ENCODE measurements around the gene PIK3R4.

The PIK3R4 gene

DNA sequence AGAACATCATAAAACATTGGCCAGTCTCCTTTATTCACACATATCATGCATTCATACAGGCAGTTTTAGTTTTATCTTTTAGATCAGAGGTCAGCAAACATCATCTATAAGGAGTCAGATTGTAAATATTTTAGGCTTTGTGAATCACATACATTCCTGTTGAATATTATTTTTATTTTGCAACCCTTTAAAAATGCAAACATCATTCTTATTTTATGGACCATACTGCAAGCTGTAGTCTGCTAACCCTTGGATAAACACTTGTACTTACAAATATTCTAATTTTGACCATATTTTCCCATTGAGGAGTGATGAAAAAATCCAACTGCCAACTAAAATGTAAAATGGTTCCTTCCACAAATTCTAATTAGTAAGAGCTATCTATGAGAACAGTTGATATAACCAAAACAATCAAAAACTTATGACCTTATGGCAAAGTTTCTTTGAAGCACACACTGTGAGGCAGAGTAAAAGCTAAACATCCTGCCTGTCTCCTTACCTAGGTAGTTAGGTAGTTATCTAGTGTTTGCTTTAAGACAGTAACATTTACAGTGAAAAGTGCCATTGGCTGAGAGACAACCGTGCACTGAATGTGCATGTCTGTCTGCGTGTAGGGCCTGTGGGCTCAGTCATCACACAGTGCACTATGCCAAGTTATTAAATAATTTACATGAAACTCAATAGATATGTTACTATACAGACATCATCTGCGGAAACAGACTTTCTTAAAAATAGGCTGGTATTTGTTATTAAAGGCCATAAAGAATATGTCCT, 57.7 kb downstream of the PIK3R4 start:
- DNase-seq (ENCODE audit: low read depth in 2 of 2, low spot score in 1 of 2) = no peak

DNA sequence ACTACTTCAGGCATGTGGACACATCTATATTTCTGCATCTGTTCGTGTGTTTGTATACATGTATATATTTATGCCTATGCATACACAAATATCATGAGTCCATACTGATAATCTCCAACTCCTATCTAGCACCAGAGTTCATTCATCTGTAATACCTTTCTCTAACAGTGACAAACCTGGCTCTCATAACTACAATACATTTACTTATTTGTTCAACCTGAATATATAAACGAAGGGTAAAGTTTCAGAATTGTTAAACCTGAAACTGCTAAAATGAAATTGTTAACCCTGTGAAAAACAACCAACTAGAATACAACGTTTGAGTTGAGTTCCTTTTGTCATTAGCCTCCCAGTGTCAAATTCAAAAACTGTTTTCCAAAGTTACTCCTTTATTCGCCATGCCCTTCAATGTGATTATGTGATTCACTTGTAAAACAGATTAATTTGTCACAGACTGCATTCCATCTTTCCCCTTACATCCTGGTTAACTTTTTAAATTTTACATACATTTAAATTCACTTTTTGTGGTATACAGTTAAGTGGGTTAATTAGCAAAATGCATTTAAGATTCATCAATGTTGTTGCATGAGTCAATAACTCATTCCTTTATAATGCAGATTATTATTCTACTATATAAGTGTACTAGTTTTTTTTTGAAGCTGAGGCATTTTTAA, 58.5 kb downstream of the PIK3R4 start:
- no peak for DNase-seq (ENCODE audit: low read depth in 2 of 2, low spot score in 1 of 2)

DNA sequence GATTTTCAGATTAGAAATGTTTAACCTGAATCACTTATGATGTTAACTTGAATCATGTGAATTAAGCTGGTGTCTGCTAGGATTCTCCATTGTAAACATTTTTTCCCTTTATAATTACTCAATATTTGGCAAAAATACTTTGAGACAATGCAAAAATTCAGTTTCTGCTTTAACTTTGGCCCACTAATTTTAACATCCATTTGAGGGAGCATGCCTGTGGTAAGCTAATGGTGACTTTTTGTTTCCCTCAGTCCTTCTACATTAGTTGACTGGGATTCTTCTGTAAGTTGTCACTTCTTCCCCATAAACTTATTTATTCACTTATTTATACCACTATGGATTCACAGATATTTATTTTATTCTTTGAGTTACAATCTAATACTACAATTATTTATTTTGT, 59.3 kb downstream of the PIK3R4 start:
- DNase-seq (ENCODE audit: low read depth in 2 of 2, low spot score in 1 of 2) = no peak

DNA sequence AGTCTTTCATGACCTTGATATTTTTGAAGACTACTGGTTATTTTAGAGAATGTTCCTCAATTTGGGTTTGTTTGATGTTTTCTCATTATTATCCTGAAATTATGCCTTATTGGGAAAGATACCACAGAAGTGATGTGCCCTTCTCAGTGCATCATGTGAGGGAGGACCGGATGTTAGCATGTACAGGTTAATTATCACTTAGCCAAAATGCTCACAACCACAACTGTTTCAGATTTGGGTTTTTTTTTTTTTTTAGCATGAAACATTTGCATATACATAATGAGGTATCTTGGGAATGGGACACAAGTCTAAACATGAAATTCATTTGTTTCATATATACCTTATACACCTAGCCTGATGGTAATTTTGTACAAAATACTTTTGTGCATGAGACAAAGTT, 59.8 kb downstream of the PIK3R4 start:
- no peak for DNase-seq (ENCODE audit: low read depth in 2 of 2, low spot score in 1 of 2)

DNA sequence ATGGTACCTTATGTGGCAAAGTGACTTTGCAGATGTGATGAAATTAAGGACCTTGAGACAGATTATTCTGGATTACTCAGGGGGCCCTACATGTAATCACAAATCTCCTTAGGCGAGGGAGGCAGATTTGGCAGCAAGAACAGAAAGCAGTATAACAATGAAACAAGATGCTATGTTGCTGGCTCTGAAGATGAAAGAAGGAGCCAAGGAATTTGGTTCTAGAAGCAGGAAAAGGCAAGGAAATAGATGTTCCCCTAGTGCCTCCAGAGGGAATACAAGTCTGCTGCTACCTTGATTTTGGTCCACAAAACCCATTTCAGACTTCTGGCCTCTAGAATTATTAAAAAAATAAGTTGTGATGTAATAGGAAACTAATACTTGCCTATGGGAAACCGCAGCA, 64.5 kb downstream of the PIK3R4 start:
- DNase-seq (ENCODE audit: low read depth in 2 of 2, low spot score in 1 of 2) = no peak

DNA sequence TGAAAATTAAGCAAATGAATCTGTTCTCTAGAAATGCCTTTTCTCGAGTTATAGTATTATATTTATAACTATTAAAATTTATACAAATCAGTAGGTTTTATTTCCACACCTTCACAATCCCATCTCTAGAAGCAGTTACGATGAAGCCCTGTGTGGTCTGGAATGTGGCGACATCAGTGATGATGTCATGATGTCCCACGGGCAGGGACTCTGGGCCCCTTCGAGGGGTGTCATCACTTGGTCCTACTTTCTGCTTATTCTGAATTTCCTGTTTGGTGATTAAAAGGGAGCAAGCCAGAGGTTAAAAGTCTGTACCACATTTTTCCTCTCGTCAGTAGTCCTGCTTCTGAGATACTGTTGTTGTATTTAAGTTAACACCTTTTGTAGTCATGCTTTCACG, 67.4 kb downstream of the PIK3R4 start:
- no peak for DNase-seq (ENCODE audit: low read depth in 2 of 2, low spot score in 1 of 2)

DNA sequence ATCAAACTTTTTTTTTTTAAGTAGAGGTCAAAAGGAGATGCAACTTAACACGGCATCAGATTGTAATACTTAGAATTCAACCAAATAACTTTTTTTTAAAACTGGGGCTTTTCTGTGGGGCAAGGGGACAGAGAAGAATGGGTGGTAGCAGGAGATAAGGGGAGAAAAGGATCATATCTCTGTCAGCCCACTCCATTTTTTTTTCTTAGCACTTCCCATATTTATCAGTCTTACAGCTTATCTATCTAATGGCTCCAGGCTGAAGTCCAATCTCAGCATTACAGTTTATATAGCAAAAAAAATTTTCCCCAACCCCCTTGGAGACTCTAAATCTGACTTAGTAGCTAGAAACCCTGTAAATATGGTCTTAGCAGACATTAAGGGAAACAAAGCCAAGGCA, 69.3 kb downstream of the PIK3R4 start:
- DNase-seq (ENCODE audit: low read depth in 2 of 2, low spot score in 1 of 2) = no peak

DNA sequence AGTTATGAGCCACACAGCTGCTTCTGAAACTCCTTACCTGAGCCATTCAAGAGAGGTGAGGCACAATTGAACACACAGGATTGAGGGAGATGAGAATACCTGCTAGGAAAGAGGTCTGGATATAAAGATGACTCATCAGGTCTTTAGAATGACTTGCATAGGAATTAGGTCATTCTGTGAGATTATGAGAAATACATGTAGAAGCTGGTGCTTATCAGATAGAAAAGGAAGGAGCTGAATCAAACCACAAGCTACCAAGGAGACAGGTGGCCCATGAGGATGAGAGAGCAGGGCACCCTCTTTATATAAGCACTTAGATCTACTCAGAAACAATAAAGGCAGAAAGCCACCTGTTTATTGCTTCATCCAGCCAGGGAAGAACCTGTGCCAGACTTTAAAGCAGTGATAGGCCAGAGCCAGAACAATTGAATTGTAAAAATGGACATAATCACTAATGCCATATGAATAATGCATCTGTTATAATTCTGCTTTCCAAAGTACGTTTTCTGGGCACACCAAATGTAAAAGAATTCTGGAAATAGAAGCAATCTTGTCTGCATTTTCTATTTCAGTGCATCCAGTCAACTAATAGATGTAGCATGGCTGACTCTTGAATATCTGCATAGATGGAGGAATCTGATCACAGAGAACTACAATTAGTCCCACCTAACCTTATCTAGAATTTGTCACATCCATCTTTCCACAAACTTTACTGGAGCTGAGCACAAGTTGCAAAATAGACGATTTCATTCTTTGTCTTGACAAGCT, 74.9 kb downstream of the PIK3R4 start:
- DNase-seq (ENCODE audit: low read depth in 2 of 2, low spot score in 1 of 2) = no peak

DNA sequence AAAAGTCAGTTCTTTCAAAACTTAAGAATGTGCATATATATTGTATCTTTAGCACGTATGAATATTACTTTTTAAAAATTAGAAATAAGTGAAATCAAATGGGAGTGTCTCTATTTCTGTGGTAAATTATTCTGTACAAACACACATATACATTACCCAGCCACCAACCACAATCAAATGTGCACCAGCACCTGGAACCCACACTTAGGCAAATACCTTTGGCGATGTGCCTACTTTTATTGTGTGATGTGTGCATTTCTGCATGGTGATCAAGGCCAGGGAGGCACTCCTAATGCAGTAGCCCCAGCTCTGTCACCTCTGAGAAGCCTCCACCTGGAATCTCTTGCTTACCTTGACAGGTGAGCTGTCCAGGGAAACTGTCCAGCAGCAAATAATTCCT, 76.9 kb downstream of the PIK3R4 start:
- DNase-seq (ENCODE audit: low read depth in 2 of 2, low spot score in 1 of 2) = no peak

DNA sequence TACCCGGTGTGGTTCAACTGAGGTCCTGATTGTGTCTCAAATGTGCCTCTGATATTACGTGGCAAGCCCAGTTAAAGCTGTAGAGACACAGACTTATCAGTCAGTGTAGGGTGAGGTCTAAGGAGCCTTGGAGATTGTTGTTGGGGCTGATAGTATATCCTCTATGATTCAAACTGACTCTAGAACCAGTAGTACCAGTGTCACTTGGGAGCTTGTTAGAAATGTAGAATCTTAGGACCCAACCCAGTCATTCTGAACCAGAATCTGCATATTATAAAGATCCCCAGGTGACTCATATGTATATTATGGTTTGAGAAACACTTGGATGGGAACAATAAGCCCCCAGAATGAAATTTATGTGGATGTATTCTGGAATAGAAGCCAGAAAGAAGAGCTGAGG, 83.5 kb downstream of the PIK3R4 start:
- no peak for DNase-seq (ENCODE audit: low read depth in 2 of 2, low spot score in 1 of 2)

DNA sequence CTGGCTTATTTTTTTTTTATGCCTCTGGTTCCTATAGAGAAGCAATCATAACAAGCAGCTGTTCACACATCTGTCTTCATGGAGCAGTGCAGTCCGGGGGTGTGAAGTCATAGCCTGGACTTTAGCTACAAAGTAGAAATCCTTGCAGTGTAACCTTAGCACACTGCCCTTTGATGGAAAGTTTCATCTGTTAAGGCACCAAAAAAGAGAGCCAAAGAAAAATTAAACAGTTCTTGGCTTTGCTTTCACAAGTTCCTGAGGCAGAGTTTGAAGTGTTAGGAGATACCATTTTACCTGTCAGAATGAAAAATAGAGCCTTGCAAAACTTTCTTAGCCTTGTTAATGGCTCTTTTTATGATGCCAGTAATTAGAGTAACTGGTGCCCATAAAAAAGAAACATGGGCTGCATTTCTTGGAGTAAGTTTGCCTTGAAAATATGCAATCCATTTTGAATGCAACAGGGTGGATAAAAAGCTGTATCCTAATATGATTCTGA, 84.1 kb downstream of the PIK3R4 start:
- no peak for DNase-seq (ENCODE audit: low read depth in 2 of 2, low spot score in 1 of 2)

DNA sequence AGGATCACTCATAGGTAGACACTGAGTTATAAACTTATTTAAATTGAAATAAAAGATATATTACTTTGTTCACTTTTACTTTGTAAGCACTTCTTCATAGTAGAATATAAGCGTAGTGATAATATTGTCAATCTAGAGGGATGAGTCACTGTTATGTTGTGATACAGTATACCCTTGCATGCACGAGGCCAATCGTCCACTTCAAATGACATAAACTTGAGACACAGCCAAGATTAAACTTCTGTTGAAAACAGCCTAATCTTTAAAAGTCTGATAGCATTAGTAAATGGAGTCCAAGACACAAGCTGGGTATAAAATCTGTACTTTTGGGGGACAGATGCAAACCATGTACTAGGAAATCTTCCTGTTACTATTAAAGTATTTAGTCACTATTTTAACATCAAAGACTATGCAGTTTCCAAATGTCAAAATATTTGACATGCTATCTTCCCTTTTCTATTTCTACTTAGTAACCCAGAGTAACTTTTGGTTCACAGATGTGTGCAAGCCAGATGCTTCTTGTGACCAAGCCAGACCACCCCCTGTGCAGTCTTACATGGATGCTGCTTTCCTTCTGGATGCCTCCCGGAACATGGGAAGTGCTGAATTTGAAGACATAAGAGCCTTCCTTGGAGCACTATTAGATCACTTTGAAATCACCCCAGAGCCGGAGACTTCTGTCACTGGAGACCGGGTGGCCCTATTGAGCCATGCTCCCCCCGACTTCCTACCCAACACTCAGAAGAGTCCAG, 85.3 kb downstream of the PIK3R4 start:
- no peak for DNase-seq (ENCODE audit: low read depth in 2 of 2, low spot score in 1 of 2)

DNA sequence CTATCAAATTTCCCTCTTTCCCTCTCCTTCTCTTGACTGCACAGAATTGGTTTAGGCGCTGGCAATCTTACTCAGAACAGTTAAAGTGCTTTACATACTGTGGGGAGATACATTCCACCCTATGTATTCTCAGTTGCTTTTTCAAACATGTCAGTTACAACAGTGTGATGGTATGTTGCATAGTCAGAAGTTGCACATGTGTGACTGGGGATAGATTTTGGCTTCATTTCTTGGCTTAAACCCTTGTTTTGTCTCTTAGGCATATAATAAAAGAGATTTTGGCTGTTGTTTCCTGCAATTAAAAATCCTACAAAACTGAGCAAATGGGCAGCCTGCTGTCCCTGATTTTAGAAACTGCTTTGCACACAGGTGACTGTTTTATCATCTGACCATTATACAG, 86.7 kb downstream of the PIK3R4 start:
- DNase-seq (ENCODE audit: low read depth in 2 of 2, low spot score in 1 of 2) = no peak

DNA sequence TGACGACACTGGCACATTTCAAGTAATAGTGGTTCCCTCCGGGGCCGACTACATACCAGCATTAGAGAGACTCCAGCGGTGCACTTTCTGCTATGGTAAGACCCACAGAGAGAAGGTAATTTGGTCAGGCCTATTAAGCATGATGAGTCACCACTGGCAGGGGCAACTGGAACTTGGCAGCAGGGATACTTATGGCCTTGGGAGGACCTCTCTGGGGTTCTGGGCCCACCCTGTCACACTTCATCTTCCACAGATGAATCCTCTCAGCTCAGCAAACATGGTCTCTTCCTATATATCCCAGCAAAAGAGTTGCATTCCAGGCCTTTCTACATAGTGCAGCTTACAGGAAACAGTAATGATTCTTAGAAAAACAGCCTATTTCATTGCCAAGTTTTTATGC, 88.0 kb downstream of the PIK3R4 start:
- DNase-seq (ENCODE audit: low read depth in 2 of 2, low spot score in 1 of 2) = no peak

DNA sequence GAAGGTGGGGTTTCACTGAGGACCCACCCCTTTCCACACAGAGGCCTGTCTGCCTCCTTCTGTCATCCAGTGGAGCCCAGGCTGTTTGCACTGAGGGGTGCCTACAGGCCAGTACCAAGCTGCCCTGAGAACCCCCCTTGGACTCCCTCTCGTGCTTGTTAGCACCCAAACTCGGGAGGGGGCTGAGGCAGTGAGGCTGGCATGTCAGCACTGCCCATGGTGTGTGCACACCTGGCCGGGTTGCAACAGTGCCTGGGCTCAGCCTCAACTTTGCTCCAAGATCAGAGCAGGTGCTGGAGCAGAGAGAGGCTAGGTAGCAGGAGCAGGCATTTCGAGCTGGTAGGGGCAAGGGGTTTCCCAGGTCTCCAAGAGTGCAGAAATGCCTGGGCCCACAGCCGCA, 90.0 kb downstream of the PIK3R4 start:
- no peak for DNase-seq (ENCODE audit: low read depth in 2 of 2, low spot score in 1 of 2)

DNA sequence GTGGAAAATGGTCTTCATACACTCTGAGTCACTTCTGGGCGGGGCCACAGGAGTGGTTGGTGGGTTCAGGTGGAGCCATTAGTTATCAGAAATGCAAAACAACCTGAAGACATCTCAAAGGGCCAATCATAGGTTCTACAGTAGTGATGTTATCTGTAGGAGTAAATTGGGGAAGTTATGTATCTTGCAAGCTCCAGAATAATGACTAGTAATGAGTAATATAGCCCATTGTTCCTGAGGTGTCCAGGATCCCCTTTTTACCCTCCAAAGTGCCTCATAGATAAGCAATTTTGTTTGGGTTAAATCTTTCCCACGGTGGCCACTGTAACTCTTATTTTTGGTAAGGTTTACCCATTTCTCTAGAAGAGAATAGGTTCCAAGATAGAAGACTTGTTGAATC, 91.7 kb downstream of the PIK3R4 start:
- no peak for DNase-seq (ENCODE audit: low read depth in 2 of 2, low spot score in 1 of 2)

DNA sequence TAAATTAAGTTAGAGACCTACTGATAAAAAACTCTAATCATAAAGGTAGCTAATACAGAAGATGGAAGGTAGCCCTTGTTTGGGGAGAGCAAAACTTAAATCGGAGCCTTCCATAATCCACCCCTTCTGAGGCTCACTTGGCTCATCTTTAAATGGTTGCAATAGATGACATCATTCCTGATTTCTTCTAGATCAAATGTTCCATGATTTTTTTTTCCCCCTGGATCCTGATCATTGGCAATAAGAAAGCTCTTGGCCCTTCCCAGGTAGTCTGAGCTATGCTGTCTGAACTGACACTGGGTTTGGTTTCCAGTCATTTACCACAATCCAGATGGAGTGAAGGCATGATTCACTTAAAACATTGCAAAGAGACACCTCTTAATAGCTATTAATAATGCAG, 92.5 kb downstream of the PIK3R4 start:
- DNase-seq (ENCODE audit: low read depth in 2 of 2, low spot score in 1 of 2) = no peak

DNA sequence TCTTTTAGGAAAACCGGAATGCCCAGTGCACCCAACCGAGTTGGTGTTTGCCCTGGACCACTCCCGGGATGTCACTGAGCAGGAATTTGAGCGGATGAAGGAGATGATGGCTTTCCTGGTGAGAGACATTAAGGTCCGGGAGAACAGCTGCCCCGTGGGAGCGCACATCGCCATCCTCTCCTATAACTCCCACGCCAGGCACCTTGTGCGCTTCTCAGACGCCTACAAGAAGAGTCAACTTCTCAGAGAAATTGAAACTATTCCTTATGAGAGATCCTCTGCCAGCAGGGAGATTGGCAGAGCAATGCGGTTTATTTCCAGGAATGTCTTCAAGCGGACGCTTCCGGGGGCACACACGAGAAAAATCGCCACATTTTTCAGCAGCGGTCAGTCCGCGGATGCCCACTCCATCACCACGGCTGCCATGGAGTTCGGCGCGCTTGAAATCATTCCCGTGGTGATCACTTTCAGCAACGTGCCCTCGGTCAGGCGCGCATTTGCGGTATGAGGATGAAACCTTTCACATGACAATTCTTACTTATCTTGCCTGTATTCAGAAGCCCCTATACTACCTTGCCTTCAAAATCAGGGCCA, 97.5 kb downstream of the PIK3R4 start:
- DNase-seq (ENCODE audit: low read depth in 2 of 2, low spot score in 1 of 2) = no peak

DNA sequence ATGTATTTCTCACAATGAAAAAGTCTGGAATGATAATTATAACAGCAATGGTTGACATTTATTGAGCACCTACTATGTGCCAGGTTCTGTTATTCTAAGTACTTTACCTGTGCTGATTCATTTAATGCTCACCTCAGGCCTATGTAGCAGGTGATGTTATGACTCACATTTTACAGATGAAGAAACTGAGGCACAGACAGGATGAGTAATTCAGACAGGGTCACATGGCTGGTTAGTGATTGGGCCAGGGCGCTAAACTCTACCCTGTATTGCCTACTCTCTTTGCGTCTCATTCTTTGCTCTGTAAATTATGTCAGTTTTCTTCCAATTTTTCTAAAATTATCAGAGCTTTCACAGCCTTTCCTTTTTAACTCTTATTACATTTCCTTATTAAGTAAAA, 98.3 kb downstream of the PIK3R4 start:
- no peak for DNase-seq (ENCODE audit: low read depth in 2 of 2, low spot score in 1 of 2)

DNA sequence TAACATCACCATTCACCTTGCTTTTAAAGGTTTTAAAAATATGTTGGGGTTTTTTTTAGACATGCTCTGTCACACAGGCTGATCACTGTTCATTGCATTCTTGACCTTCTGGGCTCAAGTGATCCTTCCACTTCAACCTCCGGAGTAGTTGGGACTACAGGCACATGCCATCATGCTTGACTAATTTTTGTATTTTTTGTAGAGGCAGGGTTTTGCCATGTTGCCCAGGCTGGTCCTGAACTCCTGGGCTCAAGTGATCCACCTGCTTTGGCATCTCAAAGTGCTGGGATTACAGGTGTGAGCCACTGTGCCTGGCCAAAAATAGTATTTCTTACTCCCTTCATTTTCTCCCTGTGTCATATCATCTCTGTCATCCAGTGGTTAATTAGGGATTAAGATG, 101.4 kb downstream of the PIK3R4 start:
- DNase-seq (ENCODE audit: low read depth in 2 of 2, low spot score in 1 of 2) = no peak

DNA sequence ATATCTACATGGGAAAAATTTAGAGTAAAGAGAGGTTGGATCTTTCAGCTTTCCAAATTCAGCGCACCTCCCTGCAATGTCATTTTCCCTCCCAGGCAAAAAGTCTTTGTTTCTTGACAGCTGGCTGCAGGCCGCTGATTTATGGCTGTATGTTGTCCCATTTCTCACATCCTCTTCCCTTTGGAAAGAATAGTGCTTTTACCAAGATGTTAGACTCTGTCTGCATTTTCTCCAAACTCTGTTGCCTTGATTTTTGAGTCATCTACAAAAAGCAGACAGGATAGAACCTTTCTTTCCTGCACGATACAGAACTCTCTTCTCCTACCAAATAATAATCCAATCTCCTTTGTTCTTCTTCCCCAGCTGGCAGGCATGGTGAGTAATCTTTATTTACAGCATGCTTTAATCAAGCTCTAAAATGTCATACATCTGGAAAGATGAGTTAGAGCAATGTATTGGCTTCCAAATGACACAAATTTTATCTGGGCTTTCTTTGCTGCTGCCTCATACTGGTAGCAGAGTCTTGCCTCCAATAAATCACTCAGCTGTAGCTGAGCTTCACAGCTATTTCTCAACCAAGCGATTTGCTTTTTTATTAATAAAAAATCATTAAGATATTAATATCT, 101.9 kb downstream of the PIK3R4 start:
- DNase-seq (ENCODE audit: low read depth in 2 of 2, low spot score in 1 of 2) = no peak

All from stimulated activated CD8-positive, alpha-beta memory T cell treated with anti-CD3 and anti-CD28 coated beads, Interleukin-4, amount 100 ng/mL, for 1 hour (primary cell).